ENCODE measurements around the gene SNX9. TPM values are rescaled to one million over a fixed set of nuclear protein-coding genes. Genes with fewer than 3 reads are reported as not detected.

The SNX9 gene
- total and polyA plus RNA-seq, 2 donors (not counting 1 experiment from before 2014, with no cell fraction given) = 56.8 to 117 TPM

- no peak overlapping the region for H2AFZ ChIP-seq (ENCODE audit: low read length)
- H3K79me2 ChIP-seq (ENCODE audit: control insufficient read depth, insufficient read depth, low read length) = peaks cover 91% of the 10 kb centered on the region
- peaks cover 5% of the 10 kb centered on the region for H4K20me1 ChIP-seq (ENCODE audit: control insufficient read depth, extremely low read depth, insufficient read depth, low read length)
- peaks cover 20% of the 10 kb centered on the region for H3K4me1 ChIP-seq (ENCODE audit: control insufficient read depth, extremely low read depth, insufficient read depth, low read length)
- no peak overlapping the region for H3K4me3 ChIP-seq (replicated peaks in 1 of 4; ENCODE audit: control extremely low read depth in 1 of 4, insufficient read depth in 1 of 4, low read depth in 3 of 4, low read length in 4 of 4)
- no peaks in the 10 kb centered on the region for H3K27me3 ChIP-seq (ENCODE audit: control insufficient read depth, insufficient read depth, low read length)
- H3K9me3 ChIP-seq (ENCODE audit: control insufficient read depth, insufficient read depth, low read depth, low read length) = no peaks in the 10 kb centered on the region
- peak; percentile 49 to 64 for DNase-seq (ENCODE audit: low read depth in 2 of 2)
- no peaks in the 10 kb centered on the region for H3K36me3 ChIP-seq (ENCODE audit: control insufficient read depth, insufficient read depth, low read length)
- TF ChIP-seq CTCF (conservative IDR thresholded peaks at IDR 0.05 in 1 of 2, IDR thresholded peaks at IDR 0.05 in 1 of 2; ENCODE audit: low read depth in 1 of 2, low read length in 2 of 2) (no peak), EZH2 (IDR thresholded peaks at IDR 0.05; ENCODE audit: low read length, missing control alignments) (no peak)
- H3K4me2 ChIP-seq (ENCODE audit: extremely low read depth, insufficient read depth, low read length) = no peak overlapping the region
- H3K27ac ChIP-seq (ENCODE audit: insufficient read depth, low read length) = no peak overlapping the region
- no peak overlapping the region for H3K9ac ChIP-seq (ENCODE audit: insufficient read depth, low read length)
Measured at GRCh38 chr6:157861814-157862213, 38.8 kb downstream of the SNX9 start.

GRCh38 chr6:157862706-157863105 lies 39.7 kb downstream of the SNX9 start:
- DNase-seq (ENCODE audit: low read depth in 2 of 2) = no peak

GRCh38 chr6:157864185-157864761 lies 41.2 kb downstream of the SNX9 start:
- H4K20me1 ChIP-seq (ENCODE audit: control insufficient read depth, extremely low read depth, insufficient read depth, low read length) = peaks cover 3% of the 10 kb centered on the region
- no peak for DNase-seq (ENCODE audit: low read depth in 2 of 2)
- H3K27me3 ChIP-seq (ENCODE audit: control insufficient read depth, insufficient read depth, low read length) = no peaks in the 10 kb centered on the region

More at GRCh38 chr6:157862706-157863105, 39.7 kb downstream of the SNX9 start:
- Histone ChIP-seq H3K4me1 (ENCODE audit: control insufficient read depth, extremely low read depth, insufficient read depth, low read length) (peaks cover 24% of the 10 kb centered on the region), H3K27me3 (ENCODE audit: control insufficient read depth, insufficient read depth, low read length) (no peaks in the 10 kb centered on the region), H2AFZ (ENCODE audit: low read length) (no peak overlapping the region), H4K20me1 (ENCODE audit: control insufficient read depth, extremely low read depth, insufficient read depth, low read length) (peaks cover 5% of the 10 kb centered on the region), H3K4me2 (ENCODE audit: extremely low read depth, insufficient read depth, low read length) (no peak overlapping the region), H3K4me3 (replicated peaks in 1 of 4; ENCODE audit: control extremely low read depth in 1 of 4, insufficient read depth in 1 of 4, low read depth in 3 of 4, low read length in 4 of 4) (no peak overlapping the region), H3K9me3 (ENCODE audit: control insufficient read depth, insufficient read depth, low read depth, low read length) (no peaks in the 10 kb centered on the region), H3K36me3 (ENCODE audit: control insufficient read depth, insufficient read depth, low read length) (no peaks in the 10 kb centered on the region), H3K27ac (ENCODE audit: insufficient read depth, low read length) (no peak overlapping the region), H3K79me2 (ENCODE audit: control insufficient read depth, insufficient read depth, low read length) (peaks cover 90% of the 10 kb centered on the region), H3K9ac (ENCODE audit: insufficient read depth, low read length) (no peak overlapping the region)
- TF ChIP-seq CTCF (conservative IDR thresholded peaks at IDR 0.05 in 1 of 2, IDR thresholded peaks at IDR 0.05 in 1 of 2; ENCODE audit: low read depth in 1 of 2, low read length in 2 of 2) (no peak), EZH2 (IDR thresholded peaks at IDR 0.05; ENCODE audit: low read length, missing control alignments) (no peak)

More at GRCh38 chr6:157864185-157864761, 41.2 kb downstream of the SNX9 start:
- Histone ChIP-seq H3K79me2 (ENCODE audit: control insufficient read depth, insufficient read depth, low read length) (peaks cover 82% of the 10 kb centered on the region), H3K4me2 (ENCODE audit: extremely low read depth, insufficient read depth, low read length) (no peak overlapping the region), H3K4me3 (replicated peaks in 1 of 4; ENCODE audit: control extremely low read depth in 1 of 4, insufficient read depth in 1 of 4, low read depth in 3 of 4, low read length in 4 of 4) (no peak overlapping the region), H3K27ac (ENCODE audit: insufficient read depth, low read length) (no peak overlapping the region), H3K4me1 (ENCODE audit: control insufficient read depth, extremely low read depth, insufficient read depth, low read length) (peaks cover 22% of the 10 kb centered on the region), H3K9me3 (ENCODE audit: control insufficient read depth, insufficient read depth, low read depth, low read length) (no peaks in the 10 kb centered on the region), H3K9ac (ENCODE audit: insufficient read depth, low read length) (no peak overlapping the region), H3K36me3 (ENCODE audit: control insufficient read depth, insufficient read depth, low read length) (peaks cover 4% of the 10 kb centered on the region), H2AFZ (ENCODE audit: low read length) (no peak overlapping the region)
- TF ChIP-seq CTCF (conservative IDR thresholded peaks at IDR 0.05 in 1 of 2, IDR thresholded peaks at IDR 0.05 in 1 of 2; ENCODE audit: low read depth in 1 of 2, low read length in 2 of 2) = no peak
- TF ChIP-seq EZH2 (IDR thresholded peaks at IDR 0.05; ENCODE audit: low read length, missing control alignments) = no peak

Data from fibroblast of lung (primary cell).